Stimulated activated naive CD8-positive, alpha-beta T cell treated with anti-CD3 and anti-CD28 coated beads, Interleukin-15, Interleukin-2, amounts not matched to agents 100 U/mL and 50 U/mL, for 24 hours (primary cell): ENCODE measurements around the gene CTSA.
"Not testable (repeated sequence)": the region's sequence is repeated elsewhere in the genome, so short reads cannot be mapped to it uniquely, and the experiment has no call there.

Experiments used
- ATAC-seq: fragments of 150-1000 bp; cut with Tn5 transposase; one replicate; pipeline ENCODE4 v1.10.0; 2021
- DNase-seq: peaks from one replicate; pipeline ENCODE4 v3.0.0; 2021

The CTSA gene

GRCh38 chr20:45867136-45867818 lies 23.9 kb upstream of the CTSA start:
- ATAC-seq, result no peak
- no peak for DNase-seq

GRCh38 chr20:45867819-45868176 lies 23.3 kb upstream of the CTSA start:
- DNase-seq (no peak), ATAC-seq (no peak)

- DNase-seq (no peak), ATAC-seq (no peak)
Observed at GRCh38 chr20:45872626-45873025, 18.5 kb upstream of the CTSA start.

- DNase-seq (no peak), ATAC-seq (no peak)
Observed at GRCh38 chr20:45873409-45874103, 17.6 kb upstream of the CTSA start.

- DNase-seq, ATAC-seq: not testable (repeated sequence)
Observed at GRCh38 chr20:45874104-45874481, 17.0 kb upstream of the CTSA start.

GRCh38 chr20:45874576-45874975 lies 16.6 kb upstream of the CTSA start:
- no peak for ATAC-seq
- DNase-seq, result no peak

GRCh38 chr20:45878076-45878761 lies 12.9 kb upstream of the CTSA start:
- DNase-seq (no peak), ATAC-seq (no peak)

- ATAC-seq (peak; percentile 97), DNase-seq (peak; percentile 99)
Observed at GRCh38 chr20:45880988-45881788, 9.9 kb upstream of the CTSA start, which contains the start of gene ZSWIM1. TSS of gene ZSWIM1 (plus strand) at chr20:45881227. CDS start at chr20:45882593, 1,366 bp downstream.

- ATAC-seq, result no peak
- no peak for DNase-seq
Observed at GRCh38 chr20:45882469-45883099, 8.6 kb upstream of the CTSA start.

- DNase-seq (no peak), ATAC-seq (no peak)
Observed at GRCh38 chr20:45883100-45883469, 8.1 kb upstream of the CTSA start.

GRCh38 chr20:45886590-45887345 lies 4.4 kb upstream of the CTSA start:
- ATAC-seq (no peak), DNase-seq (no peak)

- no peak for ATAC-seq
Observed at GRCh38 chr20:45887346-45887715, 3.8 kb upstream of the CTSA start, which contains the start of gene SPATA25. TSS of gene SPATA25 (minus strand) at chr20:45887622. CDS start at chr20:45887590, 32 bp downstream.

GRCh38 chr20:45888681-45889080 lies 2.5 kb upstream of the CTSA start:
- DNase-seq (no peak), ATAC-seq (no peak)

More at GRCh38 chr20:45887346-45887715, 3.8 kb upstream of the CTSA start, which contains the start of gene SPATA25:
- no peak for DNase-seq

GRCh38 chr20:45890077-45890984 lies 804 bp upstream of the CTSA start:
- ATAC-seq, result peak; percentile 42
- DNase-seq, result peak; percentile 69

GRCh38 chr20:45892049-45892825 lies 1.1 kb downstream of the CTSA start:
- DNase-seq (no peak), ATAC-seq (no peak)

- ATAC-seq, result peak; percentile 11
- no peak for DNase-seq
Observed at GRCh38 chr20:45892828-45893500, 1.8 kb downstream of the CTSA start.

- DNase-seq (no peak), ATAC-seq (no peak)
Observed at GRCh38 chr20:45893831-45894230, 2.7 kb downstream of the CTSA start.

- no peak for ATAC-seq
Observed at GRCh38 chr20:45894797-45895196, 3.7 kb downstream of the CTSA start.

More at GRCh38 chr20:45894797-45895196, 3.7 kb downstream of the CTSA start:
- no peak for DNase-seq
